Tibial nerve (tissue), 4 donors: ENCODE data around the gene CENPP. TPM values are rescaled to one million over a fixed set of nuclear protein-coding genes. Genes with fewer than 3 reads are reported as not detected.

Experiments
- DNase-seq, 2 donors: peaks; one replicate each; pipeline ENCODE4 v3.0.0-alpha.2; 2019; ENCODE audit warnings: low spot score in 2 of 2
- H3K27ac ChIP-seq, 4 donors: fragments of 200-600 bp; sonication (generic) in 3 of 4; one replicate each; pipeline ENCODE4 v1.5.1; 2017 to 2019; ENCODE audit warnings: mild to moderate bottlenecking in 1 of 4
- H3K27me3 ChIP-seq, 2 donors: fragments of 200-600 bp; sonication (generic) in 1 of 2; one replicate each; pipeline versions ENCODE4 v1.5.1 to v1.6.0; 2017 to 2019
- H3K36me3 ChIP-seq, 3 donors: fragments of 200-600 bp; sonication (generic); one replicate each; pipeline ENCODE4 v1.5.1; 2018 to 2019
- H3K4me1 ChIP-seq, 4 donors: fragments of 200-600 bp; sonication (generic) in 3 of 4; one replicate each; pipeline ENCODE4 v1.5.1; 2017 to 2019
- H3K4me3 ChIP-seq, 4 donors: fragments of 200-600 bp; sonication (generic) in 3 of 4; one replicate each; pipeline ENCODE4 v1.5.1; 2017 to 2019; ENCODE audit warnings: mild to moderate bottlenecking in 1 of 4, moderate library complexity in 1 of 4
- H3K9me3 ChIP-seq, 4 donors: fragments of 200-600 bp; sonication (generic) in 3 of 4; one replicate each; pipeline ENCODE4 v1.5.1; 2017 to 2019
- EP300 ChIP-seq, 2 donors: sonication (generic); formaldehyde crosslinking; IDR thresholded peaks; one replicate each; pipeline ENCODE4 v1.6.1; 2017; ENCODE audit warnings: antibody characterized with exemption in 2 of 2, mild to moderate bottlenecking in 1 of 2
- POLR2A ChIP-seq, 2 donors: fragments of 450-650 bp; IDR thresholded peaks; one replicate each; pipeline ENCODE4 v1.6.1; 2017; ENCODE audit warnings: antibody characterized with exemption in 2 of 2, mild to moderate bottlenecking in 2 of 2, moderate library complexity in 2 of 2
- WGBS, 2 donors: methylation state at CpG; one replicate each; pipeline ENCODE4 v1.1.5; 2018; 5-methylcytosine and 5-hydroxymethylcytosine counted together
- total RNA-seq, 4 donors: library from RNA; depleted of rRNA; stranded (reverse); fragments of >200 nt; gene quantifications; one replicate each; pipeline ENCODE4 v1.1.0, GENCODE V29; 2016
- TF ChIP-seq, protein P1 (sequence below), 5 experiments: fragments of 200-600 bp in 3 of 5; fragments of 450-650 bp in 2 of 5; sonication (generic) in 3 of 5; IDR thresholded peaks; one replicate each; pipeline ENCODE4 v1.5.1; 2016 to 2019; ENCODE audit warnings: antibody characterized with exemption in 5 of 5, mild to moderate bottlenecking in 3 of 5, moderate library complexity in 2 of 5

Gene CENPP
- total RNA-seq, 4 donors from 2014 or later: 5.0 to 17.1 (median 6.9) TPM

DNA sequence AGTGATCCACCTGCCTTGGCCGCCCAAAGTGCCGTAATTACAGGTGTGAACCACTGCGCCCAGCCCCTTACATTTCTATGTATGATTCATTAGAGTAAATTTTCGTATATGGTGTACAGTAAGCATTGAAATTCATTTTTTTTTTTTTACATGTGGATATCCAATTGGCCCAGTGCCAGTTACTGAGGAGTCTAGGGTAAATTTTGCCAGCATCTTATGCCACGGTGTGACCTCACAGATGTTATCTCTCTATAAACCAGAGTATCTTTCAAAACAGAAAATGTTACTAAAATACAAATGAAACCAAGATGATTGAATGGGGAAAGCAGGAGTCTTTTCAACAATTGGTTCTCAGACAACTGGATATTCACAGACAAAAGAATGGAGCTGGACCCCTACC lies 279.5 kb downstream of the CENPP start:
- H3K4me1 ChIP-seq: peaks cover 0 to 55% (median 12%) of the 10 kb centered on the region in 4 donors
- no peak for DNase-seq

DNA sequence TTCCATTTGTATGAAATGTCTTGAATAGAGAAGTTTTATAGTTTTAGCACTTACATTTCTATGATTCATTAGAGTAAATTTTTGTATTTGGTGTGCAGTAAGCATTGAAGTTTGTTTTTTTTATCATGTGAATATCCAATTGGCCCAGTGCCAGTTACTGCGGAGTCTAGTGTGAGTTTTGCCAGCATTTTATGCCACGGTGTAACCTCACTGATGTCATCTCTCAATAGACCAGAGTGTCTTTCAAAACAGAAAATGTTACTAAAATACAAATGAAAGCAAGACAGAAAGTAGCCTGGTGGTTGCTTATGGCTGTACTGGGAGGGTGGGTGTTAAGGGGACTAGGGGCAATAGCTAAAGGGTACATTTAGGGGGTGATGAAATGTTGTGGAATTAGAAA lies 281.3 kb downstream of the CENPP start:
- Histone ChIP-seq H3K9me3 (peaks cover 0 to 11% (median 3%) of the 10 kb centered on the region in 4 donors), H3K4me1 (peaks cover 0 to 42% (median 10%) of the 10 kb centered on the region in 4 donors), H3K27me3 (no peaks in the 10 kb centered on the region), H3K27ac (peak overlapping the region in 1 of 4 donors; percentile 45), H3K4me3 (no peak overlapping the region), H3K36me3 (peaks cover 0 to 21% (median 3%) of the 10 kb centered on the region in 3 donors)
- TF ChIP-seq, protein P1, sequence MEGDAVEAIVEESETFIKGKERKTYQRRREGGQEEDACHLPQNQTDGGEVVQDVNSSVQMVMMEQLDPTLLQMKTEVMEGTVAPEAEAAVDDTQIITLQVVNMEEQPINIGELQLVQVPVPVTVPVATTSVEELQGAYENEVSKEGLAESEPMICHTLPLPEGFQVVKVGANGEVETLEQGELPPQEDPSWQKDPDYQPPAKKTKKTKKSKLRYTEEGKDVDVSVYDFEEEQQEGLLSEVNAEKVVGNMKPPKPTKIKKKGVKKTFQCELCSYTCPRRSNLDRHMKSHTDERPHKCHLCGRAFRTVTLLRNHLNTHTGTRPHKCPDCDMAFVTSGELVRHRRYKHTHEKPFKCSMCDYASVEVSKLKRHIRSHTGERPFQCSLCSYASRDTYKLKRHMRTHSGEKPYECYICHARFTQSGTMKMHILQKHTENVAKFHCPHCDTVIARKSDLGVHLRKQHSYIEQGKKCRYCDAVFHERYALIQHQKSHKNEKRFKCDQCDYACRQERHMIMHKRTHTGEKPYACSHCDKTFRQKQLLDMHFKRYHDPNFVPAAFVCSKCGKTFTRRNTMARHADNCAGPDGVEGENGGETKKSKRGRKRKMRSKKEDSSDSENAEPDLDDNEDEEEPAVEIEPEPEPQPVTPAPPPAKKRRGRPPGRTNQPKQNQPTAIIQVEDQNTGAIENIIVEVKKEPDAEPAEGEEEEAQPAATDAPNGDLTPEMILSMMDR (IDR thresholded peaks at IDR 0.05): no peak
- TF ChIP-seq POLR2A (IDR thresholded peaks at IDR 0.05) (no peak), EP300 (IDR thresholded peaks at IDR 0.05) (peak in 1 of 2 donors; percentile 50)
- peak; percentile 44 to 75 for DNase-seq
- 7 to 16% methylated on average over 2 of the region's 2 CpGs for WGBS, 2 donors

More for the DNA sequence above, 279.5 kb downstream of the CENPP start:
- H3K9me3 ChIP-seq: peaks cover 0 to 11% (median 3%) of the 10 kb centered on the region in 4 donors
- H3K4me3 ChIP-seq: no peak overlapping the region
- peaks cover 0 to 3% (median 0%) of the 10 kb centered on the region in 3 donors for H3K36me3 ChIP-seq
- no peaks in the 10 kb centered on the region for H3K27me3 ChIP-seq
- no peak overlapping the region for H3K27ac ChIP-seq
- WGBS, 2 donors: 85 to 96% methylated on average over 5 of the region's 5 CpGs
- no peak for TF ChIP-seq POLR2A (IDR thresholded peaks at IDR 0.05)
- TF ChIP-seq, protein P1 (IDR thresholded peaks at IDR 0.05): no peak

- peaks cover 0 to 28% (median 6%) of the 10 kb centered on the region in 3 donors for H3K36me3 ChIP-seq
- H3K4me1 ChIP-seq: peaks cover 0 to 38% (median 10%) of the 10 kb centered on the region in 4 donors
- H3K27me3 ChIP-seq: no peaks in the 10 kb centered on the region
- 40 to 58% methylated on average over 4 of the region's 4 CpGs for WGBS, 2 donors
- H3K27ac ChIP-seq: peak overlapping the region in 2 of 4 donors; percentile 23 to 45
- no peak for TF ChIP-seq EP300 (IDR thresholded peaks at IDR 0.05)
- no peak for TF ChIP-seq POLR2A (IDR thresholded peaks at IDR 0.05)
- TF ChIP-seq, protein P1 (IDR thresholded peaks at IDR 0.05): no peak
- peaks cover 0 to 11% (median 3%) of the 10 kb centered on the region in 4 donors for H3K9me3 ChIP-seq
- DNase-seq: no peak
- no peak overlapping the region for H3K4me3 ChIP-seq
Measured at GRCh38 chr9:92607773-92608172, 282.0 kb downstream of the CENPP start.

DNA sequence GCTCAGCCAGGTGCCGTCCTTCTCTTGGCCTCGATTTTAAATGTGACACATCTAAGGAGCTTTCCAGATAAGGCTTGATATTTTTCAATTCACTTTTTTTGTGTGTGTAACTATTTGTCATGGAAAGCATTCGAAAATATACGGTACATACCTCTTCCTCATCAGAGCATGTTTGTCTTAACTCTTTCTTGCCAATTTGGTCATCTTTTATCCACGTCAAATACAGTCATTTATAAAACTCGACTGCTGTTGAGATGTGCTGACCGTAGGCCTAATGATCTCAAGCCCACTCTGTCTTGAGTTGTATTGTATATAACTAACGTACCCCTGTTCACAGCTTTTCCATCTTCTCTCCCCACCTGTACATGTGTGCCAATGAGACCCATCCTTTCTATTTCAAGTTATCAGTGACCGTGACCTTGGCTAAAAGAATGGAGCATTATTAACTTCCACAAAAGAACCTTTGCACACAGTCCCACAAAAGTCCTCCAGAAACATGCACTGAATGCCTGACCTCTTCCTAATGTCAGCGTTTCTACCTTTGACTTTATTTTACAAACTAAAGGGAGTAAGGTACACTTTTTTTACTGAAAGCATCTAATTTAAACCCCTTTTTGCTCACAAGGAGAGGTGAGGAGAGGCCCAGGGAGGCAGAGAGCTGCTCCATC lies 282.6 kb downstream of the CENPP start:
- H3K9me3 ChIP-seq: peaks cover 0 to 11% (median 3%) of the 10 kb centered on the region in 4 donors
- DNase-seq: no peak
- TF ChIP-seq, protein P1 (IDR thresholded peaks at IDR 0.05): no peak
- no peak for TF ChIP-seq POLR2A (IDR thresholded peaks at IDR 0.05)
- TF ChIP-seq EP300 (IDR thresholded peaks at IDR 0.05): no peak
- peak overlapping the region in 3 of 4 donors; percentile 23 to 45 (median 34) for H3K27ac ChIP-seq
- H3K4me3 ChIP-seq: no peak overlapping the region
- peaks cover 0 to 38% (median 10%) of the 10 kb centered on the region in 4 donors for H3K4me1 ChIP-seq
- WGBS, 2 donors: 56 to 57% methylated on average over 10 of the region's 10 CpGs
- H3K27me3 ChIP-seq: no peaks in the 10 kb centered on the region
- peaks cover 0 to 34% (median 6%) of the 10 kb centered on the region in 3 donors for H3K36me3 ChIP-seq

GRCh38 chr9:92608909-92609445 lies 283.2 kb downstream of the CENPP start:
- Histone ChIP-seq H3K9me3 (peaks cover 0 to 6% (median 3%) of the 10 kb centered on the region in 4 donors), H3K4me3 (no peak overlapping the region), H3K27ac (peak overlapping the region in 3 of 4 donors; percentile 5 to 45 (median 34)), H3K36me3 (peaks cover 0 to 40% (median 6%) of the 10 kb centered on the region in 3 donors), H3K4me1 (peaks cover 0 to 40% (median 10%) of the 10 kb centered on the region in 4 donors), H3K27me3 (no peaks in the 10 kb centered on the region)
- DNase-seq: no peak
- 50 to 56% methylated on average over 8 to 11 of the region's 11 CpGs for WGBS, 2 donors
- TF ChIP-seq, protein P1 (IDR thresholded peaks at IDR 0.05): no peak
- TF ChIP-seq POLR2A (IDR thresholded peaks at IDR 0.05): no peak
